WTC11 (cell line): ENCODE measurements around the gene SPAST. TPM values are rescaled to one million over a fixed set of nuclear protein-coding genes. Genes with fewer than 3 reads are reported as not detected.

Experiments used
- ARID4B ChIP-seq: sonication (generic); formaldehyde crosslinking; IDR thresholded peaks from 2 replicates; pipeline ENCODE4 v1.8.0; 2023; ENCODE audit warnings: missing genetic modification reagents, mild to moderate bottlenecking, borderline replicate concordance
- CBFB ChIP-seq: sonication (generic); formaldehyde crosslinking; IDR thresholded peaks from 2 replicates; pipeline ENCODE4 v1.8.1; 2022; ENCODE audit warnings: mild to moderate bottlenecking, low read depth, missing genetic modification reagents
- CREM ChIP-seq: sonication (generic); formaldehyde crosslinking; IDR thresholded peaks from 2 replicates; pipeline ENCODE4 v1.8.1; 2022; ENCODE audit warnings: mild to moderate bottlenecking, missing genetic modification reagents, moderate library complexity
- ELF4 ChIP-seq: sonication (generic); formaldehyde crosslinking; IDR thresholded peaks from 2 replicates; pipeline ENCODE4 v1.8.1; 2022; ENCODE audit warnings: low read depth, mild to moderate bottlenecking, moderate library complexity, missing genetic modification reagents
- FOXP4 ChIP-seq: sonication (generic); formaldehyde crosslinking; IDR thresholded peaks from 2 replicates; pipeline ENCODE4 v1.8.0; 2022; ENCODE audit warnings: mild to moderate bottlenecking, missing genetic modification reagents
- GABPB1 ChIP-seq: sonication (generic); formaldehyde crosslinking; IDR thresholded peaks from 2 replicates; pipeline ENCODE4 v1.8.1; 2023; ENCODE audit warnings: mild to moderate bottlenecking, missing genetic modification reagents
- GRHL2 ChIP-seq: fragments of 250-450 bp; sonication (Bioruptor Pico); IDR thresholded peaks from 2 replicates; pipeline ENCODE4 v1.8.0; 2022; ENCODE audit warnings: mild to moderate bottlenecking, moderate library complexity; ENCODE audit not compliant: insufficient replicate concordance, severe bottlenecking
- JUN ChIP-seq: sonication (generic); formaldehyde crosslinking; IDR thresholded peaks from 2 replicates; pipeline ENCODE4 v1.8.0; 2023; ENCODE audit warnings: mild to moderate bottlenecking, missing genetic modification reagents
- KAT7 ChIP-seq: sonication (generic); formaldehyde crosslinking; IDR thresholded peaks from 2 replicates; pipeline ENCODE4 v1.8.1; 2023; ENCODE audit warnings: missing genetic modification reagents, mild to moderate bottlenecking, borderline replicate concordance
- MXD4 ChIP-seq: fragments of 250-450 bp; sonication (Bioruptor Pico); IDR thresholded peaks from 2 replicates; pipeline ENCODE4 v1.8.0; 2021; ENCODE audit warnings: mild to moderate bottlenecking, moderate library complexity, borderline replicate concordance
- MYBL2 ChIP-seq: sonication (generic); formaldehyde crosslinking; IDR thresholded peaks from 2 replicates; pipeline ENCODE4 v1.8.1; 2023; ENCODE audit warnings: mild to moderate bottlenecking, moderate library complexity, missing genetic modification reagents
- PRRX2 ChIP-seq: fragments of 250-450 bp; sonication (Bioruptor Pico); IDR thresholded peaks from 2 replicates; pipeline ENCODE4 v1.8.0; 2021; ENCODE audit warnings: mild to moderate bottlenecking
- SMAD3 ChIP-seq: sonication (generic); formaldehyde crosslinking; IDR thresholded peaks from 2 replicates; pipeline ENCODE4 v1.8.0; 2022; ENCODE audit warnings: missing genetic modification reagents, mild to moderate bottlenecking, borderline replicate concordance
- TEAD4 ChIP-seq: sonication (generic); formaldehyde crosslinking; IDR thresholded peaks from 2 replicates; pipeline ENCODE4 v1.8.0; 2022; ENCODE audit warnings: mild to moderate bottlenecking, missing genetic modification reagents
- ZBTB21 ChIP-seq: sonication (generic); formaldehyde crosslinking; IDR thresholded peaks from 2 replicates; pipeline ENCODE4 v1.8.1; 2023; ENCODE audit warnings: mild to moderate bottlenecking, missing genetic modification reagents, borderline replicate concordance
- ZBTB43 ChIP-seq: sonication (generic); formaldehyde crosslinking; IDR thresholded peaks from 2 replicates; pipeline ENCODE4 v1.8.1; 2023; ENCODE audit warnings: mild to moderate bottlenecking, missing genetic modification reagents
- ZMAT4 ChIP-seq: fragments of 250-450 bp; sonication (Bioruptor Pico); IDR thresholded peaks from 2 replicates; pipeline ENCODE4 v1.9.0; 2021; ENCODE audit warnings: mild to moderate bottlenecking
- ZNF425 ChIP-seq: fragments of 250-450 bp; sonication (Bioruptor Pico); conservative IDR thresholded peaks from 2 replicates; pipeline ENCODE4 v1.9.0; 2021; ENCODE audit warnings: mild to moderate bottlenecking
- total RNA-seq: library from RNA; stranded (reverse); gene quantifications from 3 replicates; pipeline ENCODE4 v1.2.3, GENCODE V29; 2021
- TF ChIP-seq, protein P1 (sequence below): sonication (generic); formaldehyde crosslinking; IDR thresholded peaks from 2 replicates; pipeline ENCODE4 v1.8.0; 2023; ENCODE audit warnings: mild to moderate bottlenecking, missing genetic modification reagents
- TF ChIP-seq, protein P2 (sequence below): sonication (generic); formaldehyde crosslinking; IDR thresholded peaks from 2 replicates; pipeline ENCODE4 v1.8.1; 2023; ENCODE audit warnings: mild to moderate bottlenecking, missing genetic modification reagents, moderate library complexity
- TF ChIP-seq, protein P3 (sequence below): sonication (generic); formaldehyde crosslinking; IDR thresholded peaks from 2 replicates; pipeline ENCODE4 v1.8.1; 2023; ENCODE audit warnings: mild to moderate bottlenecking, moderate library complexity, missing genetic modification reagents

SPAST gene
- total RNA-seq, 1 experiment from 2014 or later: 28.4 TPM

GRCh38 chr2:32039447-32040219, 23.7 kb upstream of the SPAST start, which contains the start of gene DPY30 (continued):
- TF ChIP-seq, protein P1, sequence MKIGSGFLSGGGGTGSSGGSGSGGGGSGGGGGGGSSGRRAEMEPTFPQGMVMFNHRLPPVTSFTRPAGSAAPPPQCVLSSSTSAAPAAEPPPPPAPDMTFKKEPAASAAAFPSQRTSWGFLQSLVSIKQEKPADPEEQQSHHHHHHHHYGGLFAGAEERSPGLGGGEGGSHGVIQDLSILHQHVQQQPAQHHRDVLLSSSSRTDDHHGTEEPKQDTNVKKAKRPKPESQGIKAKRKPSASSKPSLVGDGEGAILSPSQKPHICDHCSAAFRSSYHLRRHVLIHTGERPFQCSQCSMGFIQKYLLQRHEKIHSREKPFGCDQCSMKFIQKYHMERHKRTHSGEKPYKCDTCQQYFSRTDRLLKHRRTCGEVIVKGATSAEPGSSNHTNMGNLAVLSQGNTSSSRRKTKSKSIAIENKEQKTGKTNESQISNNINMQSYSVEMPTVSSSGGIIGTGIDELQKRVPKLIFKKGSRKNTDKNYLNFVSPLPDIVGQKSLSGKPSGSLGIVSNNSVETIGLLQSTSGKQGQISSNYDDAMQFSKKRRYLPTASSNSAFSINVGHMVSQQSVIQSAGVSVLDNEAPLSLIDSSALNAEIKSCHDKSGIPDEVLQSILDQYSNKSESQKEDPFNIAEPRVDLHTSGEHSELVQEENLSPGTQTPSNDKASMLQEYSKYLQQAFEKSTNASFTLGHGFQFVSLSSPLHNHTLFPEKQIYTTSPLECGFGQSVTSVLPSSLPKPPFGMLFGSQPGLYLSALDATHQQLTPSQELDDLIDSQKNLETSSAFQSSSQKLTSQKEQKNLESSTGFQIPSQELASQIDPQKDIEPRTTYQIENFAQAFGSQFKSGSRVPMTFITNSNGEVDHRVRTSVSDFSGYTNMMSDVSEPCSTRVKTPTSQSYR (CRISPR knock-in tag): no peak
- TF ChIP-seq ARID4B (CRISPR knock-in tag): peak; percentile 60; the same call in 1 of the 2 replicates
- TF ChIP-seq ELF4: no peak
- no peak for TF ChIP-seq PRRX2 (CRISPR knock-in tag)
- TF ChIP-seq GRHL2 (CRISPR knock-in tag): no peak
- TF ChIP-seq FOXP4: 0 out of 2 replicates have a peak, but pooled peaks have one; percentile 24
- TF ChIP-seq SMAD3: no peak
- TF ChIP-seq ZBTB43 (CRISPR knock-in tag): no peak
- TF ChIP-seq CBFB (CRISPR knock-in tag): peak; percentile 81; the same call in 1 of the 2 replicates
- no peak for TF ChIP-seq ZNF425 (CRISPR knock-in tag)
- TF ChIP-seq, protein P2, sequence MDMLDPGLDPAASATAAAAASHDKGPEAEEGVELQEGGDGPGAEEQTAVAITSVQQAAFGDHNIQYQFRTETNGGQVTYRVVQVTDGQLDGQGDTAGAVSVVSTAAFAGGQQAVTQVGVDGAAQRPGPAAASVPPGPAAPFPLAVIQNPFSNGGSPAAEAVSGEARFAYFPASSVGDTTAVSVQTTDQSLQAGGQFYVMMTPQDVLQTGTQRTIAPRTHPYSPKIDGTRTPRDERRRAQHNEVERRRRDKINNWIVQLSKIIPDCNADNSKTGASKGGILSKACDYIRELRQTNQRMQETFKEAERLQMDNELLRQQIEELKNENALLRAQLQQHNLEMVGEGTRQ (CRISPR knock-in tag): no peak
- TF ChIP-seq CREM (CRISPR knock-in tag): peak; percentile 69; the same call in 1 of the 2 replicates
- TF ChIP-seq KAT7 (CRISPR knock-in tag): no peak
- 0 out of 2 replicates have a peak, but pooled peaks have one; percentile 46 for TF ChIP-seq TEAD4 (CRISPR knock-in tag)
- TF ChIP-seq ZBTB21 (CRISPR knock-in tag): peak; percentile 80; the same call in 1 of the 2 replicates
- TF ChIP-seq MYBL2 (CRISPR knock-in tag): peak; percentile 58; the same call in 1 of the 2 replicates
- TF ChIP-seq, protein P3, sequence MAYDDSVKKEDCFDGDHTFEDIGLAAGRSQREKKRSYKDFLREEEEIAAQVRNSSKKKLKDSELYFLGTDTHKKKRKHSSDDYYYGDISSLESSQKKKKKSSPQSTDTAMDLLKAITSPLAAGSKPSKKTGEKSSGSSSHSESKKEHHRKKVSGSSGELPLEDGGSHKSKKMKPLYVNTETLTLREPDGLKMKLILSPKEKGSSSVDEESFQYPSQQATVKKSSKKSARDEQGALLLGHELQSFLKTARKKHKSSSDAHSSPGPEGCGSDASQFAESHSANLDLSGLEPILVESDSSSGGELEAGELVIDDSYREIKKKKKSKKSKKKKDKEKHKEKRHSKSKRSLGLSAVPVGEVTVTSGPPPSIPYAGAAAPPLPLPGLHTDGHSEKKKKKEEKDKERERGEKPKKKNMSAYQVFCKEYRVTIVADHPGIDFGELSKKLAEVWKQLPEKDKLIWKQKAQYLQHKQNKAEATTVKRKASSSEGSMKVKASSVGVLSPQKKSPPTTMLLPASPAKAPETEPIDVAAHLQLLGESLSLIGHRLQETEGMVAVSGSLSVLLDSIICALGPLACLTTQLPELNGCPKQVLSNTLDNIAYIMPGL (CRISPR knock-in tag): 0 out of 2 replicates have a peak, but pooled peaks have one; percentile 24
- TF ChIP-seq ZMAT4 (CRISPR knock-in tag): no peak
- TF ChIP-seq GABPB1 (CRISPR knock-in tag): peak; percentile 53
- peak; percentile 65; the same call in 1 of the 2 replicates for TF ChIP-seq JUN (CRISPR knock-in tag)
- no peak for TF ChIP-seq MXD4 (CRISPR knock-in tag)
